Gastrocnemius medialis (tissue), 4 donors: ENCODE results near the gene ST14.

Experiments
- CTCF ChIP-seq, 5 experiments: fragments of 450-650 bp in 3 of 5; fragments of 200-600 bp in 2 of 5; sonication (generic) in 2 of 5; IDR thresholded peaks in 4 of 5; conservative IDR thresholded peaks in 1 of 5; 1 replicate in 4 of 5; 2 replicates in 1 of 5; pipeline ENCODE4 v1.5.1; 2016 to 2019; ENCODE audit warnings: antibody characterized with exemption in 5 of 5, mild to moderate bottlenecking in 3 of 5, moderate library complexity in 3 of 5
- POLR2A ChIP-seq, 2 donors: fragments of 450-650 bp; IDR thresholded peaks; one replicate each; pipeline ENCODE4 v1.6.1; 2017; ENCODE audit warnings: antibody characterized with exemption in 2 of 2, mild to moderate bottlenecking in 2 of 2, moderate library complexity in 2 of 2

- no peak for TF ChIP-seq CTCF (IDR thresholded peaks at IDR 0.05 in 4 of 5, conservative IDR thresholded peaks at IDR 0.05 in 1 of 5)
- TF ChIP-seq POLR2A (IDR thresholded peaks at IDR 0.05), result no peak
These were observed 12.0 kb downstream of the ST14 start for GRCh38 chr11:130171534-130171933.
